ENCODE results near the gene ABCG1. TPM values are rescaled to one million over a fixed set of nuclear protein-coding genes. Genes with fewer than 3 reads are reported as not detected.

Gene ABCG1
- total and polyA plus RNA-seq, 4 donors, result 11.5 to 65.0 (median 35.0) TPM

DNA sequence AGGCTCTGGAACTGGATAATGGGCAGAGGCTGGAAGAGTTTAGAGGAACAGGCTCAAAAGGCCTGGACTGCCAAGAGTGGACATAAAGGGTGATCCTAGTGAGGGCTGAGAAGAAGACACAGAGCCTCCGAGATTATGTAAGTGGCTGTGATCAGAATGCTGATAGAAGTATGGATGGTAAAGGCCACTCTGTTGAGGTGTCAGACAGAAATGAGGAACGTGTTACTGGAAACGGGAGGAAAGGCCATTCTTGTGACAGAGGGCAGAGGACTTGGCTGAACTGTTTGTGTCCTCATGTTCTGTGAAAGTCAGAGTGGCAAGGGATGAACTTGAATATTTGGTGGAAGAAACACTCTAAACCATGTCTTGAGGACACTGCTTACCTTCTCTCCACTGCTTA is 6.7 kb upstream of the ABCG1 start:
- Histone ChIP-seq H3K9me3 (ENCODE audit: control insufficient read depth in 4 of 4, insufficient read depth in 3 of 4, low read length in 3 of 4) (no peaks in the 10 kb centered on the region), H3K27me3 (ENCODE audit: control insufficient read depth in 3 of 3, insufficient read depth in 3 of 3, low read length in 2 of 3) (peaks cover 0 to 3% (median 0%) of the 10 kb centered on the region in 3 donors), H3K4me1 (ENCODE audit: control insufficient read depth in 5 of 5, insufficient read depth in 5 of 5, low read length in 5 of 5) (peaks cover 0 to 8% (median 7%) of the 10 kb centered on the region in 5 donors), H3K9ac (ENCODE audit: insufficient read depth in 1 of 2, low read length in 2 of 2) (no peak overlapping the region), H3K27ac (ENCODE audit: low read depth in 1 of 2, low read length in 1 of 2) (no peak overlapping the region), H3K4me3 (no peak overlapping the region), H3K36me3 (ENCODE audit: control insufficient read depth in 4 of 4, insufficient read depth in 4 of 4, low read length in 4 of 4) (no peaks in the 10 kb centered on the region)
- TF ChIP-seq, protein P1, sequence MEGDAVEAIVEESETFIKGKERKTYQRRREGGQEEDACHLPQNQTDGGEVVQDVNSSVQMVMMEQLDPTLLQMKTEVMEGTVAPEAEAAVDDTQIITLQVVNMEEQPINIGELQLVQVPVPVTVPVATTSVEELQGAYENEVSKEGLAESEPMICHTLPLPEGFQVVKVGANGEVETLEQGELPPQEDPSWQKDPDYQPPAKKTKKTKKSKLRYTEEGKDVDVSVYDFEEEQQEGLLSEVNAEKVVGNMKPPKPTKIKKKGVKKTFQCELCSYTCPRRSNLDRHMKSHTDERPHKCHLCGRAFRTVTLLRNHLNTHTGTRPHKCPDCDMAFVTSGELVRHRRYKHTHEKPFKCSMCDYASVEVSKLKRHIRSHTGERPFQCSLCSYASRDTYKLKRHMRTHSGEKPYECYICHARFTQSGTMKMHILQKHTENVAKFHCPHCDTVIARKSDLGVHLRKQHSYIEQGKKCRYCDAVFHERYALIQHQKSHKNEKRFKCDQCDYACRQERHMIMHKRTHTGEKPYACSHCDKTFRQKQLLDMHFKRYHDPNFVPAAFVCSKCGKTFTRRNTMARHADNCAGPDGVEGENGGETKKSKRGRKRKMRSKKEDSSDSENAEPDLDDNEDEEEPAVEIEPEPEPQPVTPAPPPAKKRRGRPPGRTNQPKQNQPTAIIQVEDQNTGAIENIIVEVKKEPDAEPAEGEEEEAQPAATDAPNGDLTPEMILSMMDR (IDR thresholded peaks at IDR 0.05; ENCODE audit: control extremely low read depth, extremely low read depth), result no peak
- no peak for DNase-seq
- no peak for ATAC-seq (ENCODE audit: insufficient read depth, low FRiP score)
- WGBS, 2 donors, result 74 to 80% methylated on average over 3 of the region's 3 CpGs

DNA sequence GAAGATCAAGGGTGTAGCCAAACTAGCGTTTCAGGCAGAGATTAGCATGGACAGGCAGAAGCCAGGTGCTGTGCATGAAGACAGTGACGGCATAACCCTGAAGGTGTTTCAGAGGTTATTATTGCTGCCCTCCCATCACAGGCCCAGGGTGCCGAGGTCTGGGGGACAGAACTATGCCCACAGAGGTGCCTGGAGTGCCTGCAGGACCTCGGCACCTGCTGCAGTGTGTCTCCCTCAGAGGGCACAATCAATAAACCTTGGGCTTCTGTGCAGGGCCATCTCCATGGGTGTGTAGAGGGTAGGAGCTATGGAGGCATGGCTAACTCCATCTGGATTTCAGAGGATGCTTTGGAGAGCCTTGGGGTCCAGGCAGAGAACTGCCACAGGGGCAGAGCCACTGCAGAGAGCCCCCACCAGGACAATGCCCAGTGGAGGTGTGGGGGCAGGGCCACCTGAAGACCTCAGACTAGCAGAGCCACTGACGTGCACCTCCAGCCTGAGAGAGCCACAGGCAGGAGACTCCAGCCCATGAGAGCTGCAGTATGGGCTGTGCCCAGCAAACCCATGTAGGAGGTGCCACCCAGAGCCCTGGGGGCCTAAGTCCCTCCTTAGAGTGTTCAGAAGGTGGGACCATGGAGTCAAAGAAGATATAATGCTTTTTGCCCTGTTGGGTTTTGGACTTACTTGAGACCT is 5.7 kb upstream of the ABCG1 start:
- Histone ChIP-seq H3K27ac (ENCODE audit: low read depth in 1 of 2, low read length in 1 of 2) (no peak overlapping the region), H3K4me1 (ENCODE audit: control insufficient read depth in 5 of 5, insufficient read depth in 5 of 5, low read length in 5 of 5) (peaks cover 0 to 8% (median 7%) of the 10 kb centered on the region in 5 donors), H3K4me3 (no peak overlapping the region), H3K27me3 (ENCODE audit: control insufficient read depth in 3 of 3, insufficient read depth in 3 of 3, low read length in 2 of 3) (peaks cover 0 to 7% (median 6%) of the 10 kb centered on the region in 3 donors), H3K9me3 (ENCODE audit: control insufficient read depth in 4 of 4, insufficient read depth in 3 of 4, low read length in 3 of 4) (no peaks in the 10 kb centered on the region), H3K36me3 (ENCODE audit: control insufficient read depth in 4 of 4, insufficient read depth in 4 of 4, low read length in 4 of 4) (no peaks in the 10 kb centered on the region), H3K9ac (ENCODE audit: insufficient read depth in 1 of 2, low read length in 2 of 2) (no peak overlapping the region)
- TF ChIP-seq, protein P1 (IDR thresholded peaks at IDR 0.05; ENCODE audit: control extremely low read depth, extremely low read depth), result no peak
- 93 to 95% methylated on average over 5 of the region's 5 CpGs for WGBS, 2 donors
- DNase-seq (no peak), ATAC-seq (ENCODE audit: insufficient read depth, low FRiP score) (no peak)

DNA sequence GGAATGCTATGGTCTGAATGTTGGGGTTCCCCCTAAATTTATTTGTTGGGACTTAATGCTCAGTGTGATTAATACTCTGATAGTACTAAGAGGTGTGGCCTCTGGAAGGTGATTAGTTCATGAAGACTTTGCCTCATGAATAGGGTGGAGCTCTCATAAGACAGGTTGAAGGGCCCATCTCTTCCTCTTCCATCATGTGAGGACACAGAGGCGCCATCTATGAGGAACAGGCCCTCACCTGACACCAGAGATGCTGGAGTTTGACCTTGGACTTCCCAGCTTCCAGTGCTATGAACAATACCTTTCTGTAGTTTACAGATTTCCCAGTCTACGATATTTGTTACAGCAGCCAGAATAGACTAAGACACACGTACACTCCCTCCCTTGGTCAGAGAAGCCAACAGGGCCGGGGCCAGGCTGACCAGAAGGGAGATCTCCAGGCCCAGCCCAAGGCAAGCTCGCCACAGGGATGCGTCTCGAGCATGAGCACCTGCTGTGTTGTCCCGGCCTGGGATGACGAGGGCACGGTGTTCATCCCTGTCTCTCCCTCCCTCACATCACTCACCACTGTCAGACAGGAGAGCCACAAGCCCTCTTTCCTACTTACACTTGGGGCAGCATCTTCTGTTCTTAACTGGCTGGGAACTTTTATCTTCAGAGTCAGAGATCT is 4.7 kb upstream of the ABCG1 start:
- TF ChIP-seq, protein P1 (IDR thresholded peaks at IDR 0.05; ENCODE audit: control extremely low read depth, extremely low read depth), result no peak
- Histone ChIP-seq H3K27ac (ENCODE audit: low read depth in 1 of 2, low read length in 1 of 2) (no peak overlapping the region), H3K4me1 (ENCODE audit: control insufficient read depth in 5 of 5, insufficient read depth in 5 of 5, low read length in 5 of 5) (peaks cover 0 to 8% (median 3%) of the 10 kb centered on the region in 5 donors), H3K9ac (ENCODE audit: insufficient read depth in 1 of 2, low read length in 2 of 2) (no peak overlapping the region), H3K36me3 (ENCODE audit: control insufficient read depth in 4 of 4, insufficient read depth in 4 of 4, low read length in 4 of 4) (no peaks in the 10 kb centered on the region), H3K9me3 (ENCODE audit: control insufficient read depth in 4 of 4, insufficient read depth in 3 of 4, low read length in 3 of 4) (no peaks in the 10 kb centered on the region), H3K27me3 (ENCODE audit: control insufficient read depth in 3 of 3, insufficient read depth in 3 of 3, low read length in 2 of 3) (peaks cover 0 to 11% (median 8%) of the 10 kb centered on the region in 3 donors), H3K4me3 (no peak overlapping the region)
- ATAC-seq (ENCODE audit: insufficient read depth, low FRiP score) (no peak), DNase-seq (no peak)
- 96 to 97% methylated on average over 10 of the region's 10 CpGs for WGBS, 2 donors
